Measurements from ENCODE around the gene NOC4L. TPM values are rescaled to one million over a fixed set of nuclear protein-coding genes. Genes with fewer than 3 reads are reported as not detected.
"Not testable (repeated sequence)": the region's sequence is repeated elsewhere in the genome, so short reads cannot be mapped to it uniquely, and the experiment has no call there.

The NOC4L gene
- 18.8 TPM for polyA plus RNA-seq (2013, experiment 1 of 2; ENCODE audit: insufficient read length)
- 17.5 TPM for polyA plus RNA-seq (2013, experiment 2 of 2; ENCODE audit: insufficient read length)

DNA sequence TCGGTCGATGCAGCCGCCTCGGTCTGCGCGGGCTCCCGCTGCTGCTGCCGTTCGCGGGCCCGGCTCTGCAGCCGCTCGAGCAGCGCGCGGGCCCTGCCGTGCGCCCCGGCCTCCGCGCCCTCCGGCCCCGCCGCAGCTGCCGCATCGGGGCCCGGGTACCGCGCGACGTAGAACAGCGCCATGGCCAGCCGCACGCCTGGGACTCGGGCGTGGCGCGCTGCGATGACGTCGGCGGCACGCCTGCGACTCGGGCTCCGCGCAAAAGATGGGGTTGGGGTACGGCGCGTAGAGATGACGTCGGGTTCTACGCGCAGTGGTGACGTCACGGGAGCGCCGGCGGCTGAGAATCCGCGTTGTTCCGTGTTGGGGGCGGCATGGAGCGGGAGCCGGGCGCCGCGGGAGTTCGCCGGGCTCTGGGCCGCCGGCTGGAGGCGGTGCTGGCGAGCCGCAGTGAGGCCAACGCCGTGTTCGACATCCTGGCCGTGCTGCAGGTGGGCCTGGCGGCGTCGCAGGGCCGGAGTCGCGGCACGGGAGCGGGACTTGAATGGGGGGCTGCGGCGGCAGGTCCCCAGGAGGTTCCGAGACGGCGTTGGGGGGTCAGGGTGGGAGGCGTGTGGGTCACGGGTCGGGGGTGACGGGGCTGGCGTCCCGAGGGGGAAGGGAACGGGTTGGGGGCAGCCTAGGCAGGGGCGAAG, at the start of gene NOC4L, which contains the start of gene DDX51:
Gene NOC4L (plus strand): TSS at position 343 of the 695 bp plus-strand sequence. CDS start 32 bp downstream, at position 375.
Gene DDX51 (minus strand): TSS at position 205 of the 695 bp plus-strand sequence. CDS start 23 bp downstream, at position 182.
- DNase-seq, result peak; percentile 95

DNA sequence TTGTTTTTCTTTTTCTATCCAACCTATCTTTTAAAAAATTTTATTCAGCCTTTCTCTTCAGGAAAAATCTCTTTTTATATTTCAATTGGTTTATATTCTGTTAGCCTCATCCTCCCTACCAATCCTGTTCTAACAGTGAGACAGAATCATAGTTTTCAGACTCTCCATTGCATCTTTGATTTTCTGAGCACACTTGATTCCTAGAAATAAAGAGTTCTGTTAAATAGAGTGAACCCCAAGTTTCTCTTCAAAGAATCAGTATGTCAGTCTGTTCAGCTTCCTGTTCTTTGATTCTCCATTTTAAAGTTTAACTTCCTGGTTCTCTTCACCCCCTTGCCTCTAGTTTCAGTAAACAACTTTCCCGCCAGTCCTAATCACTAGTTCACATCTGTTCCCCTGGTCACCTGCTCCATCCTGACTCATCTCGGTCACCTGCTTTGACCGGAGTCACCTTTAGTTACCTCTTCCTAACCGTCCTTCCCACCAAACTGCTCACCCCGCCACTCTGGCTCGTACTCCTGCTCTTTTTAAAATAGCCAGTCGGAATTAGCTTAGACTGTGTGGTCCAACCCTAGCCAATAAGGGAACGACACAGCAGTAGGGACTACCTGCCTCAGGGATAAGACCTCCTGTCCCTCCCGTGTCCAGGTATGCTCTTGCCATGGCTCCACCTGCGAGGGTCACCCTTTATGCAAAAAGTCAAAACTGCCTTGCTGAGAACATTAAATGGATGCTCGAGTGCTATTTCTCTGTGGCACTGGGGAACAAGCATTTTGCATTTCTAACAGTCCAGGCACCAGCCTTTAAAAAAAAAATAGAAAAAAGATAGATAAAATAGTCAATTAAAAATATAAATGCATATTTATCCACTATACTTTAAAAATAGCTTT, 48.5 kb upstream of the NOC4L start:
- DNase-seq, result no peak

DNA sequence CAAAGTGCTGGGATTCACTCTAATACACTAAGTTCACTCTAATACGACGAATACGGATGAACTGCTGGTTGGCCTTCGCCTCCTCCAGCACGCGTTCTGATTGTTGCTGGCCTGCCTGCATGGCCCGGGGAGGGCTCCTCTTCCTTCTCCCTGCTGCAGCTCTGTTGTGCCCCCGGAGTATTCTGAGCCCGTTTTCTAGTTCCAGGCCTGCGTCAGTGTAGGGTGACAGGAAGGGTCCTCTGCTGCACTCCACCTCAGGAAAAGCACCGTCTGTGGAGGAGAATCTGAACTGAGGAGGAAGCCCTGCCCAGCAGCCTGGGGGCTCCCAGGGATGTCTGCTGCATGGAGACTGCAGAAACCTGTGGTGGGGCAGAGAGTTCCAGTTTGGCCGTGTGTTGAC, 44.5 kb upstream of the NOC4L start:
- no peak for DNase-seq

DNA sequence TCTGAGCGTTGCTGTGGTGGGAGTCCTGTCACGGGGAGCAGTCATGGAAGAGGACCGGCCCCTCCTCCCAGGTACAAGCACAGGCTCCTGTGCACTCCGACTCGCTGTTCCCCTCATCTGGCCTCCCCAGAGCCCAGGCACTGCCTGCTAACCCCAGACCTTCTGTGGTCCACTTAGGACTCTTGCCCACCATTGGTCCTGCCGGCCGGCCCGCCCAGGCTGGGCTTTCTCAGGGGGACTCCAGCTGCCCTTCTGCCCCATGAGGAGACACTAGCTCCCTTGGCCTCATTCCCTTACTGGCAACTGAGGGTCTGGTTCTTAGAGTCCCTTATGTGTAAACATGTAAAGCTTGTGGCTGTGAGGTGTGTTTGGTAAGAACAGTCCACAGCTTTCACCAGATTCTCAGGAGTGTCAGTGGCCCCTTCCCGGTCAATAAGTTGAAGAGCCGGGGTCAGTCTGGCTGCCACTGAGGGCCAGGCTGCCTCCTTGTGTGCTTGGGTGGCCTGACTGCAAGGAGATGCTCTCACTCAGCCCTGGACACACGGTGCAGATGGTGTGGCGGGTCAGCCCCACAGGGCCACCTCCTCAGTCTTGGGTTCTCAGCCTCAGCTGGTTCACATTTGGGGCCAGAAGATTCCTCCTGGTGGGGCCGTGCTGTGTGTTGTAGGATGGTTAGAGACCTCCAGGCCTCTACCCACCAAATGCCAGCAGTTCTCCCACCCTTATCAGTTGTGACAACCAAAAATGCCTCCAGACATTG, 43.8 kb upstream of the NOC4L start:
- DNase-seq, result no peak

DNA sequence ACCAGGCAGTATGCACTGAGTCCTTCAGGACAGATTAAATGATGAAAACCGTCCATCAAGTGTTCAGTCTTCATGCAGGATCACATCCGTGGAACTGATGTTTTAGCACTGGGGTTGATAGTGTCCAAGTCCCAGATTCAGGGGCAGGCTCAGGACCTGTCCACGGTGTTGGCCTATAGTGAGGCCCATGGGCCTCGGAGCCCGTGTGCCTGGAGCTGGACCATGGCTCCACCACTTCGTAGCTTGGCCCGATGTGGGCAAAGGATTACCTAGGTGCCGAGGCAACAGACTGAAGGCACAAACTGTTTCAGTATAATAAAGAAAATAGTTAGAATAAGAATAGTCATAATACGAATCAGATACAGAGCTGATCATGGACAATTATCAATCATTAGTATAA, 42.0 kb upstream of the NOC4L start:
- DNase-seq, result no peak

DNA sequence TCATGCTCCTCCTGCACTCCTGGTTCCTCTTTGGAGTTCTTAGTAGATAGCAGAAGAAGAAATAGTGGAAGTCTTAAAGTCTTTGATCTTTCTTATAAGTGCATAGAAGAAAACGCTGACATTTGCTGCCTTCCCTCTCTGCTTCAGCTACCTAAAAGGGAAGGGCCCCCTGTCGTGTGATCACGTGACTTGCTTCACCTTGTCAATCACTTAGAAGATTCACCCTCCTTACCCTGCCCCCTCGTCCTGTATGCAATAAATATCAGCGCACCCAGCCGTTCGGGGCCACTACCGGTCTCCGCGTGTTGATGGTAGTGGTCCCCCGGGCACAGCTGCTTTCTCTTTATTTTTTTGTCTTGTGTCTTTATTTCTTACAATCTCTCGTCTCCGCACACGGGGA, 41.2 kb upstream of the NOC4L start:
- not testable (repeated sequence) for DNase-seq

DNA sequence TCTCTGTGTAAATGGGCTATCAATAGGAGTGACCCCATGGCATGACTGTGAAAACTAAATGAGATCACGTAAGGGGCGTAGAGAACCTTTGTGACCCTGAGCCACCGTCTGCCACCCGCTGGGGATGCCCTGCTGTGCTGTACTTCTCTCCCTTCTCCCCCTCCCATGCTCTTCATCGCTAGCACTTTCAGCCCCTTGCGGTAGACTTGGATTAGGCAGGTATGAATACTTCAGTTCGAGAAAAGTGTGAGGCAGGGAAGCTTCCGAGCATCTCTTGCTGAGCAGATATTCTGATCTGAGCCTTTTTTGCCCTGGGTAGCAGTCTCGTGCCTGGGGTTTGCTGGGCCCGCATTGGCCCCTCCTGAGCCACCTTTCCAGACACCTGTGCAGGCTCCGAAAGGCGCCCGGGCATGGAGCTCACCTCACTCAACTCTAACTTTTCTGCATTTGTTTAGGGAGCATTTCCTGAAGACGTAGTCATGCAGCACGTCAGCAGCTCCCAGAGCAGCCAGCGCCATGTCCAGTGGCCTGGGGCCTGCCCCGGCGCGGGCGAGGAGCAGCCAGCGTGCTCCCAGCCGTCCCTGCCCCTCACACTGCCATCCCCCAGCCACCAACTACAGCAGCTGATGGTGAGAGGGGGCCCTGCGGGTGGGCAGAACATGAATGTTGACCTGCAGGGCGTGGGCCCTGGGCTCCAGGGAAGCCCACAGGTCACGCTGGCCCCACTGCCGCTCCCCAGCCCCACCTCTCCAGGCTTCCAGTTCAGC, 40.5 kb upstream of the NOC4L start:
- DNase-seq, result no peak

DNA sequence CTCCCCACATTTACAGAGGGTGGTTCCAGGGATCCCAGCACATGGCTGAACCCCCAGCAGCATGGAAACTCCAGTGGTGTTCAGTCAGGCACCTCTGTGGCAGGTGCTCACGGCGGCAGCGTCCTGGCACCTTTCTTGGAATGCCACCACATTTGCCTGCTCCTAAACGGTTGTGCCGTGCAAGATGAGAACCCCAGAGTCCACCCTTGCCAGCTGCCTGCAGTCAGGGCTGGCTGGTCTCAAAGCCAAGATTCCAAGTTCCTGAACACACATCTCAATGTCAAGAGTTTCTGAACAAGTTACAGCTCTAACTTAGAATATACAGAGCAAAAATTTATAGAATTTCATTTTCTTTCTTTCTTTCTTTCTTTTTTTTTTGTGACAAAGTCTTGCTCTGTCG, 38.8 kb upstream of the NOC4L start:
- DNase-seq, result no peak

DNA sequence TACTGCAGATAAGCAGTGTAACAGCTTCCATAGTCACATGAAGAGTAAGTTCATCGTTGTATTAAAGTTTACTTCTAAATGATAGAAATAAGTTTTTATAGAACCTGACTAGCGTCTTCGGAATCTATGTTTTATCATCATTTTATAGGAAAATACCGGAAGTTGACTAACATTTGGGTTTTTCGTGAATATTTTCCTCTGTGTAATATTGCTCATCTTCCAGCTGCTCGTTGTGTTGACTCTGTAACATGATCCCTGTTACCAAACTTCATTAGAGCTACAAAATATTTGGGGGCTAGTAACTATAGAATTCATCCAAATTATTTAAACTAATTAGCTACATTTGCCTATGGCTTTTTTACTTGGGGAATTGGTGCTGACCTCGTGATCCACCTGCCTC, 37.3 kb upstream of the NOC4L start:
- DNase-seq, result peak; percentile 7

DNA sequence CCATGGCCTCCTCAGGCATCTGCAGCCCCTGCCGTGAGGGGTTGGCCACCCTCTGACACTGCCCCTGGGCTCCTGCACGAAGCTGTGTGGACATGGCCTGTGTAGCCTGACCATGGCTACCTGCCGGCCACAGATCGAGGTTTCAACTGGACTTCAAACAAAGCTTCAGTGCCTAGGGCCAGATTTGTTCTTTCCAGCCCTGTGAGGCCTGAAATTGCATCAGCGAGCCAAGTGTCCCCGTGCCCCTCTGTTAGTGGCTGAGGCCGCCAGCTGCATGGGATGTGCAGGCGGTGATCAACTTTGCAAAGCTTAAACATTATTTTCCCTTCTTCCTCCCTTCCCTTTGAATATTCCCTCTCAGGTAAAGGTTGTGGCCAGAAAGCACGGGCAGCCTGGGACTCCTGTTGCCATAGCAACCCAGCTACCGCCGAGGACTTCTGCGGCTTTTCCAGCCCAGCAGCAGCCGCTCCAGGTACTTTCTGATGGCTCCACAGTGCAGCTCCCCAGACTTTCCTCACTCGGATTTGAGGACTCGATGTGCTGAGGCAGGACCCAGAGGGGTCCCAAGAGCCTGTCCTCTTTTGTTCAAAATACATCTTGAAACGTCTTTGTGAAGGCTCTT, 35.9 kb upstream of the NOC4L start:
- no peak for DNase-seq

DNA sequence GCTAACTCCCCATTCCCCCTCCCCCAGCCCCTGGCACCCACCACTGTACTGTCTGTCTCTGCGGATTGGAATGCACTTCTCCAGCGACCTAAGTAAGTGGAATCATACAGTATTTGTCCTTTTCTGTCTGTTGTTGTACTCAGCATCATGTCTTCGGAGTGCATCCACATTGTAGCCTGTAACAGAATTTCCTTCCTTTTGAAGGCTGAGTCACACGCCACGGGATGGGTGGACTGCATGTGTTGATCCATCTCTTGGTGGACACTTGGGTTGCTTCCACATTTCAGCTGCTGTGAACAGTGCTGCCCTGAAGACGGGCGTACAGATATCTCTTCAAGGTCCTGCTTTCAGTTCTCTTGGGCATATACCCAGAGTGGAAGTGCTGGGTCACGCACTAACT, 34.5 kb upstream of the NOC4L start:
- no peak for DNase-seq

DNA sequence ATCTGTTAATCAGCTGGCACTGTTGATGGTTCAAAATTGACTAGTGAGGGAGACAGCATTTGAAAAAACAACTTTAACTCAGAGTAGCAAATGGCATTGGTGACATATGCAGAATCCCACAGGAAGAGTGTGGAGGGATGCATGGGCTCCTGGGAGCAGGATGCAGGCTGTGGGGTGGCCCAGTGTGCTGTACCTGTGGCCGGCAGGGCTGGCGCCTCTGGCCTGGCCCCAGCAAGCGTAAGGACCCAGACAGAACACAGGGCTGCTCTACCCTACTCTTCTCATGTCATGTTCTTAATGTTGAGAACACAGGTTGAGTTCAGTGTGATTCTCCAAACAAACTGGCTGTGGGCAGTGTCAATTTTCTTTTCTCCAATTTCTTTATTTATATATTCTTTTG, 33.6 kb upstream of the NOC4L start:
- DNase-seq, result no peak

DNA sequence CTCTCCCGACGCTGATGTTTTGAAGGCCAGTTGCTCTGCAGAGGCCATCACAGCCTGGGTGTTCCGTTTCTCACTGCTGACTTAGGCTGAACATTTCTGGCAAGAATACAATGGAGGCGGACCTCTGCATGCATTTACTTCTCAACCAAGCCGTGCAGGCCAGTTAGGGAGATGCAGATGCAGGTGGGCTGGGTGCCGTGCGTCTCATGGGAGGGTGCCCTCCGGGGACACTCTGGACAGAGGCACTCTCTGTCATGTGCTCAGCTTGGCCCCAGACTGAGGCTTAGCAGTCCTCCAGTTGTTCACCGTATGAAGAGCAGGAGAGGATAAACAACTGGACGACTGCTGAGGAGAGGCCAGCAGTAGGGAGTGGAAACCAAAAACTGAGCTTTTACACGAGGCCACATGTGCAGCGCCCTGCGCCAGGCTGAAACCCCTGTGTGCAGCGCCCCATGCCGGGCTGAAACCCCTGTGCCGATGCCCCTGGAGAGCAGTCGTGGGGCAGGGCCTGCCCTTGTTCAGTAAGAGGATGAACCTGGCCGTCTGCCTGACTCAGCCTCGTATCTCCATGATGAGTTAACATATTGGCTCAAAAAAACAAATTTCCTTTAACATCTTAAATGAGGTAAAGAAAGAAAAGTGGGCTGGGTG, 32.5 kb upstream of the NOC4L start:
- DNase-seq, result no peak

DNA sequence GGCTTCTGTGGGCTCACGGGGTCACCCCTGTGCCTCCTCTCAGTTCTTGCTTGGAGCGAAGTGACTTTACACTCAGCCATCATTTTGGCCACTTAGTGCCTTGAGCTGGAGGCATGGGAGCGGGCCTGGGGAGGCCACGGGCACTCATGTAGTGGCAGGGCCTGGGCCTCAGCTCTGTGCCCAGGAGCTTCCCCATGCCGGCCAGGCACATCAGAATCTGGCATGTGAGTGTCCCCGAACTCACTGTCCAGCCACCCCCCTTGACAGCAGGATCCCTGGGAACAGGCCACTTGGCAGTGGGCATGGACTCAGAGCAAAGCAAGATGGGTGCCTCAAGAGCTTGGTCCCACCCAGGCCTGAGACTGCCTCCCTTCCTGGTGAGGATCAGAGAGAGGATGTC, 29.6 kb upstream of the NOC4L start:
- no peak for DNase-seq

DNA sequence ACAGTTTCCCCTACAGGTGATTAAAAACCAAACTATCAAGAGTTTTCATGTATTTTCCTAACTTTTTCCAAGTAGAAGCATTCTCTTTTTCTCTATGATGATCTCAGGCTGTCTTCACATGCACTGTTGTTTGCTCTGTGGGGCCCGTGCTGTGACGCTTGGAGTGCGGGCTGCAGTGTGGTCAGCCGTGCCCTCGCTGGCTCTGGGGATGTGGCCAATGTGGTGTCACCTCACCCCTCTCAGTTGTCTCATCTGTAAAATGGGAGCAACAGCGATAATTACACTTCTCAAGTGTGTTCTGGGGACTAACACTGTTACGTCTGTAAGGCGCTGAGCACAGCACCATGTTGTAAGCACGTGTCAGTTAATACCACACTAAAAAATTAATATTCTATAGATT, 28.8 kb upstream of the NOC4L start:
- DNase-seq, result no peak

DNA sequence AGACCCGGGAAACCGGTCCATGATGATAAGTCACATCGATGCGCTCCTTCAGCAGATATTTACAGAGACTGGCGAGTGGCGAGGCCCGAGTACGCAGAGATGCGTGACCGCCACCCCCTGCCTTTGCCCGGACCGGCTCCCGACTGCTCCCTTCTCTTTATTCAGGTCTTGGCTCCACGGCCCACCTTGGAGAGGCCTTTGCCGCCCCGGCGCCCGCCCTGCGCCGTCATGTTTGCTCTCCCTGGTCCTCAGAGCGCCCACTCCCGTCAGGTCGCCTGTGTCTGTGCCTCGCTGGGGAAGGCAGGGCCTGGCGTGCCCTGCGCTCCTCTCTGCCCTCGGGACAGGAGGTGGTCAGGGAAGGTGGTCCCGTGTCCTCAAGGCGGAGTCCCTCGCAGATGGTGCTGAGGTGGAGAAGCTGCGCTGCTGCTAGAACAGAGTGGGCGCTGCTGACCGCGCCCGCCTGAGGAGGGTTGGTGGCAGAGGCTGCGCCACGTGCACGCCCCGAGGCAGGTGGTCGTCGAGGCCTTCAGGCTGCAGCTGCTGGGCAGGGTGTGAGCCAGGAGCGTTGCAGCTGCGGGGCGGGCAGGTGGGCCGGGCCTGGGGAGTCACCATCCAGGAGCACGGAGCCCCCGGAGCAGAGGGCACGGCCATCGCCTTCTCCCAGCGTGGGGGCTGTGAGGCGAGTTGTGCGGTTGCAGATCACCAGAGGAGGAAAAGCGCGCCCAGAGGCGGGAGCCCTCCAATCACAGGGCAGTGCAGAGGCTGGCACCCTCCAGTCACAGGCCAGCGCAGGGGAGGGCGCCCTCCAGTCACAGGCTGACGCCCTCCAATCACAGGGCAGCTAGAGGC, 27.3 kb upstream of the NOC4L start:
- DNase-seq, result no peak

DNA sequence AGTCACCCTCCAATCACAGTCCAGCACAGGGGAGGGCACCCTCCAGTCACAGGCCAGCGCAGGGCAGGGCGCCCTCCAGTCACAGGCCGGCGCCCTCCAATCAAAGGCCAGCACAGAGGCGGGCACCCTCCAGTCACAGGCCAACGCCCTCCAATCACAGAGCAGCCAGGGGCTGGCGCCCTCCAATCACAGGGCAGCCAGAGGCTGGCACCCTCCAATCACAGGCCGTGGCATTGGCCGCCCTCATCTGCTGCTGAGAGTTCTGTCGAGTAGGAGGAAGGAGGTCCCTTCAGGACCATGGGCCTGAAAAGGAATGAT, 26.7 kb upstream of the NOC4L start:
- no peak for DNase-seq

DNA sequence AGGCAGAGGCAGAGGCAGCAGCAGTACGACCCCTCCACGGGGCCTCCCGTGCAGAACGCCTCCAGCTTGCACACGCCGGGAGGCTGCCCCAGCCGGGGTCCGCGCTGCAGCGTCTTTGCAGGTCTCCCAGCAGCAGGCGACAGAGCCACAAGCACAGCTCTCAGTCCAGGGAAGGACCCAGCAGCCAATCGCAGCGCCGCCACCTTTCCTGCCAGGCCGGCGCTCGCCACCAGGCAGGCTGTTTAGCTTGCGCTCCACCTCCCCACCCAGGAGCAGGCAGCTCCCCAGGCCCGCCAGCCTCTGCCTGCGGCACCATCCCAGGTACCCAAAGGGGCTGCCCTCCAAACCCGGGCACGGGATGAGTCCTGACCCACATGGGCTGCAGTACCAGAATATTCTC, 25.4 kb upstream of the NOC4L start:
- no peak for DNase-seq

DNA sequence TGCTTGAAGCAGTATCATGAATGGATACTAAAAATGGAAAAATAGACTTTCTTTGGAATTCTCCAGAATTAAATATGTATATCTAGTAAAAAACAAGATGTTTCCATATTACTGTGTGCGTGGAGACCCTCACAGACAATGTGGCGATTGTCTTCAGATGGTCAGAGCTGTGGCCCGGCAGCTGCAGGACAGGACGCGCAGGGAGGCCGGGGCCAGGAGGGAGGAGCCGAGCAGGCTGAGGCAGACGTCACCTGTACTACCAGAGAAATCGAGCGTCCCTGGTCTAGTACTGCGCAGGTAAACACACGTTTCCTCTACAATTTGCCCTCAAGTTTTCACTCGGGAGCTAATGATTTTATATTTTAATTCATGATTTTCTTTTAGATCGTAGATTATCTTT, 23.0 kb upstream of the NOC4L start:
- DNase-seq, result no peak
